Transverse colon (tissue), 4 donors: ENCODE results near the gene POMT1. TPM values are rescaled to one million over a fixed set of nuclear protein-coding genes. Genes with fewer than 3 reads are reported as not detected.
A peak's percentile ranks its signal among the peaks of the same experiment; 100 is the strongest.

Experiments used
- DNase-seq: peaks from one replicate; pipeline ENCODE4 v3.0.0-alpha.2; 2019
- H3K27ac ChIP-seq, 4 donors: fragments of 200-600 bp; sonication (generic); 2 replicates each; pipeline ENCODE4 v1.5.1; 2016 to 2018; ENCODE audit warnings: inconsistent platforms in 4 of 4
- H3K27me3 ChIP-seq: fragments of 200-600 bp; sonication (generic); 2 replicates; pipeline ENCODE4 v1.5.1; 2017; ENCODE audit warnings: inconsistent platforms
- H3K36me3 ChIP-seq, 4 donors: fragments of 200-600 bp; sonication (generic); 2 replicates each; pipeline ENCODE4 v1.5.1; 2017 to 2019; ENCODE audit warnings: inconsistent platforms in 4 of 4
- H3K4me1 ChIP-seq, 4 donors: fragments of 200-600 bp; sonication (generic); 2 replicates each; pipeline ENCODE4 v1.5.1; 2017 to 2020; ENCODE audit warnings: inconsistent platforms in 4 of 4
- H3K4me3 ChIP-seq, 4 donors: fragments of 200-600 bp; sonication (generic); 1 replicate in 1 of 4; 2 replicates in 3 of 4; pipeline versions ENCODE4 v1.5.1 to v1.6.1; 2017 to 2019; ENCODE audit warnings: inconsistent platforms in 4 of 4
- H3K9me3 ChIP-seq, 2 donors: fragments of 200-600 bp; sonication (generic); 2 replicates each; pipeline ENCODE4 v1.5.1; 2017 to 2019; ENCODE audit warnings: inconsistent platforms in 2 of 2
- EP300 ChIP-seq: sonication (generic); formaldehyde crosslinking; IDR thresholded peaks from one replicate; pipeline ENCODE4 v1.6.1; 2017; ENCODE audit warnings: antibody characterized with exemption, low read depth
- POLR2A ChIP-seq: fragments of 450-650 bp; IDR thresholded peaks from one replicate; pipeline ENCODE4 v1.6.1; 2016; ENCODE audit warnings: antibody characterized with exemption, mild to moderate bottlenecking, moderate library complexity
- POLR2AphosphoS5 ChIP-seq, 3 donors: sonication (generic); formaldehyde crosslinking; IDR thresholded peaks; one replicate each; pipeline ENCODE4 v1.6.1; 2016; ENCODE audit warnings: antibody characterized with exemption in 3 of 3
- WGBS, 2 donors: methylation state at CpG; one replicate each; pipeline ENCODE4 v1.1.5; 2018; ENCODE audit warnings: low coverage in 1 of 2; 5-methylcytosine and 5-hydroxymethylcytosine counted together
- in situ Hi-C, 4 donors: fragments of 200-750 bp; cut with MboI; loops; one replicate each; pipeline versions ENCODE4 v1.15.0 to v1.15.1; 2017; ENCODE audit warnings: low sequenced_read_pairs in 3 of 4, low pct_ligation_motif_present in 1 of 4, low pct_unique_long_range_greater_than_20kb in 1 of 4
- intact Hi-C: fragments of 100-400 bp; cut with DNase I; formaldehyde crosslinking; loops from one replicate; pipeline ENCODE4 v1.15.1; 2023; ENCODE audit warnings: low total_unique reads
- total RNA-seq, 4 donors: library from RNA; depleted of rRNA; stranded (reverse); fragments of >200 nt; gene quantifications; one replicate each; pipeline ENCODE4 v1.1.0, GENCODE V29; 2016
- TF ChIP-seq, protein P1 (sequence below), 5 experiments: fragments of 200-600 bp in 3 of 5; fragments of 450-650 bp in 2 of 5; sonication (generic) in 3 of 5; IDR thresholded peaks; 1 replicate in 2 of 5; 2 replicates in 3 of 5; pipeline ENCODE4 v1.5.1; 2016 to 2017; ENCODE audit warnings: antibody characterized with exemption in 5 of 5, inconsistent platforms in 3 of 5, mild to moderate bottlenecking in 2 of 5, moderate library complexity in 1 of 5

Gene POMT1
- total RNA-seq, 4 donors from 2014 or later, result 37.5 to 178 (median 69.5) TPM

DNA sequence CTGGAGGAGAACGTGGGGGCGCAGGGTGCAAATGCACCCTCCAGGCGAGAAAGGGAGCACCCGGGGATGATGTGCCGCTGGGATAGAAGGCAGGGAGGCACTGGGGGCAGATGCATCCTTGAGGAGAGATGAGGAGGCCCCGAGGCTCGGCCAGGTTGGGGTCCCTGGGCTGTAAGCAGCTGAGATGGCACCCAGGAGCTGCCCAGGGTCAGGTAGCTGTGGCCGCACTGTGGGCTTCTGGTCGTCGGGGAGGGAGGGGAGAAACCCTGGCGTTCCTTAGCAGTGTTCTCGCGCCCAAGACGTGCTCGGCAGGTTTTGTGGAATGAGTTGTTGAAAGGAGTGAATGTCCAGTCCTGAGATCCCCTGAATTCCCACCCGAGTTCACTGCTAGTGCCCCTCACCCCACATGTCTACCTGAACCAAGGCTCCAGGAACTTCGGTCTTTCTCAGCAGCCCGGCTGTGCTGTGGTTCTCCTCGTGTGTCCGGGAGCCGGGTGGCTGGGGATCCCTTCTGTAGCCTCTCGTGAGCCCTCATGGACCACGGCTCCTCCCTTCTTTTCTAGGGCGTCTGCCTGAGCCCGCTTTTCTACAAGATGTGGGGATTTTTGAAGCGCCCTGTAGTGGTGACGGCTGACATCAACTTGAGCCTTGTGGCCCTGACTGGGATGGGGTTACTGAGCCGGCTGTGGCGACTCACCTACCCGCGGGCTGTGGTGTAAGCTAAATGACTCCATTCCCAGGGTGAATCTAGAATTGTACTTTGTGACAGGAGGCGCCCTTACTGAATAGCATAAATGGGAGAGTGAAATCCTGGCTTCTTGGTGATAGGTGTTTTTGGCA is 1.1 kb downstream of the POMT1 start:
- H3K4me3 ChIP-seq, result peak overlapping the region; percentile 67 to 89 (median 79)
- peak; percentile 18 for DNase-seq
- intact Hi-C loops (no loop called here), in situ Hi-C loops (no loop called here)
- H3K4me1 ChIP-seq, result peaks cover 9 to 25% (median 16%) of the 10 kb centered on the region in 4 donors
- H3K27ac ChIP-seq, result peak overlapping the region; percentile 74 to 87 (median 82)
- WGBS, 2 donors, result 22% methylated on average over 32 of the region's 32 CpGs; no CpG with 5 or more reads in 1 of the 2 donors
- no peaks in the 10 kb centered on the region for H3K27me3 ChIP-seq
- no peaks in the 10 kb centered on the region for H3K9me3 ChIP-seq
- no peak for TF ChIP-seq POLR2A
- no peak for TF ChIP-seq POLR2AphosphoS5 (IDR thresholded peaks at IDR 0.05)
- no peak for TF ChIP-seq EP300
- TF ChIP-seq, protein P1, sequence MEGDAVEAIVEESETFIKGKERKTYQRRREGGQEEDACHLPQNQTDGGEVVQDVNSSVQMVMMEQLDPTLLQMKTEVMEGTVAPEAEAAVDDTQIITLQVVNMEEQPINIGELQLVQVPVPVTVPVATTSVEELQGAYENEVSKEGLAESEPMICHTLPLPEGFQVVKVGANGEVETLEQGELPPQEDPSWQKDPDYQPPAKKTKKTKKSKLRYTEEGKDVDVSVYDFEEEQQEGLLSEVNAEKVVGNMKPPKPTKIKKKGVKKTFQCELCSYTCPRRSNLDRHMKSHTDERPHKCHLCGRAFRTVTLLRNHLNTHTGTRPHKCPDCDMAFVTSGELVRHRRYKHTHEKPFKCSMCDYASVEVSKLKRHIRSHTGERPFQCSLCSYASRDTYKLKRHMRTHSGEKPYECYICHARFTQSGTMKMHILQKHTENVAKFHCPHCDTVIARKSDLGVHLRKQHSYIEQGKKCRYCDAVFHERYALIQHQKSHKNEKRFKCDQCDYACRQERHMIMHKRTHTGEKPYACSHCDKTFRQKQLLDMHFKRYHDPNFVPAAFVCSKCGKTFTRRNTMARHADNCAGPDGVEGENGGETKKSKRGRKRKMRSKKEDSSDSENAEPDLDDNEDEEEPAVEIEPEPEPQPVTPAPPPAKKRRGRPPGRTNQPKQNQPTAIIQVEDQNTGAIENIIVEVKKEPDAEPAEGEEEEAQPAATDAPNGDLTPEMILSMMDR (IDR thresholded peaks at IDR 0.05), result no peak
- H3K36me3 ChIP-seq, result no peaks in the 10 kb centered on the region

DNA sequence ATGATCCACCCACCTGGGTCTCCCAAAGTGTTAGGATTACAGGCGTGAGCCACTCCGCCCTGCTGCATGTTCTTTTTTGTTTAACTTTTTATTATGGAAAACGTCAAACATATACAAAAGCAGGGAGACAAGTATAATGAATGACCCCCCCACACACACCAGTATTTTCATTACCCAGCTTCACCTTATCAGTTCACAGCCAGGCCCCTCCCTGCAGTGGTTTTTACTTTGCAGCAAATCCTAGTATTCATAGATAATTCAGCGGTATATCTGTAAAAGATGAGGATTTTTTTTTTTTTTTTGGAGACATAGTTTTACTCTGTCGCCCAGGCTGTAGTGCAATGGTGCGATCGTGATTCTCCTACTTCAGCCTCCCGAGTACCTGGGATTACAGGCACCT is 2.3 kb downstream of the POMT1 start:
- no peak overlapping the region for H3K27ac ChIP-seq
- H3K4me1 ChIP-seq, result peaks cover 9 to 25% (median 16%) of the 10 kb centered on the region in 4 donors
- no peaks in the 10 kb centered on the region for H3K27me3 ChIP-seq
- TF ChIP-seq EP300, result no peak
- TF ChIP-seq POLR2AphosphoS5 (IDR thresholded peaks at IDR 0.05), result no peak
- TF ChIP-seq POLR2A, result no peak
- TF ChIP-seq, protein P1 (IDR thresholded peaks at IDR 0.05), result no peak
- intact Hi-C loops, result no loop called here
- in situ Hi-C loops, result no loop called here
- no peak for DNase-seq
- H3K9me3 ChIP-seq, result no peaks in the 10 kb centered on the region
- WGBS, 2 donors, result 88 to 91% methylated on average over 8 of the region's 8 CpGs
- peaks cover 0 to 3% (median 1%) of the 10 kb centered on the region in 4 donors for H3K36me3 ChIP-seq
- H3K4me3 ChIP-seq, result no peak overlapping the region

DNA sequence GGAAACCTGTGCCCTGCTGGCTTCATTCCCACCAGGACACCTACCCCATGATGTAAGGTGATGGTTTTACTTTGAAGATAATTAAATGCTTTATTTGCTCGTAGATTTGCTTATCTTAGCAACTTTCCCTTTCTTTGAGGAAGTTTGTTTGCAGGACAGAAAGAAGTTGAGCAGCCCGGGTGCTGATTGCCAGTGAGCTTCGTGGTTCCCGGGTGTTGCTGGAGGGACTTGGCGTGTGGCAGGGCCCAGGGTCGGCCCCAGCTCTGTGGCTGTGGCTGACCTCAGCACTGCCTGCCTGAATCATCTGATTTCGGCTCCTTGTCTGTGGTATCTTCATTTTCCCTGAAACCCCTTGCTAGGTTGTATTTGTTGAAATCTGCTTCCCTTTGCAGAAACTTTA is 8.7 kb downstream of the POMT1 start:
- no peaks in the 10 kb centered on the region for H3K9me3 ChIP-seq
- intact Hi-C loops, result no loop called here
- WGBS, 2 donors, result 61 to 100% methylated on average over 1 to 7 of the region's 7 CpGs
- in situ Hi-C loops, result no loop called here
- H3K27ac ChIP-seq, result no peak overlapping the region
- H3K4me3 ChIP-seq, result no peak overlapping the region
- H3K27me3 ChIP-seq, result no peaks in the 10 kb centered on the region
- no peaks in the 10 kb centered on the region for H3K4me1 ChIP-seq
- H3K36me3 ChIP-seq, result peaks cover 0 to 34% (median 9%) of the 10 kb centered on the region in 4 donors
- DNase-seq, result no peak
- TF ChIP-seq POLR2A (no peak), POLR2AphosphoS5 (IDR thresholded peaks at IDR 0.05) (no peak), EP300 (no peak)
- TF ChIP-seq, protein P1 (IDR thresholded peaks at IDR 0.05), result no peak

DNA sequence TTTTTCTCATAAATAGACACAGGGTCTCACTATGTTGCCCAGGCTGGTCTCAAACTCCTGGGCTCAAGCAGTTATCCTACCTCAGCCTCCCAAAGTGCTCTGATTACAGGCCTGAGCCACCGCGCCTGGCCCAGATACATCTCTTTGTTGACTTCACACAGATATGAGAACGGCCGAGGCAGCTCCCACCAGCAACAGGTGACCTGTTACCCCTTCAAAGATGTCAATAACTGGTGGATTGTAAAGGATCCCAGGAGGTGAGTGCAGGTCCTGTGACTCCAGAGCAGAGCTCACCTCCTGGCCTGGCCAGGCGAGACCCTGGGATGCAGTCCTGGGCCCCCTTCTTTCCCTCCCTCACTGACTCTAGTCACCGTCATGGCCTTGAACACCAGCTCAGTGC is 9.2 kb downstream of the POMT1 start:
- TF ChIP-seq EP300 (no peak), POLR2AphosphoS5 (IDR thresholded peaks at IDR 0.05) (no peak), POLR2A (no peak)
- TF ChIP-seq, protein P1 (IDR thresholded peaks at IDR 0.05), result no peak
- DNase-seq, result no peak
- H3K36me3 ChIP-seq, result peaks cover 0 to 36% (median 12%) of the 10 kb centered on the region in 4 donors
- 94 to 100% methylated on average over 3 to 6 of the region's 6 CpGs for WGBS, 2 donors
- no peaks in the 10 kb centered on the region for H3K4me1 ChIP-seq
- no peaks in the 10 kb centered on the region for H3K9me3 ChIP-seq
- intact Hi-C loops, result no loop called here
- H3K27me3 ChIP-seq, result no peaks in the 10 kb centered on the region
- in situ Hi-C loops, result no loop called here
- H3K4me3 ChIP-seq, result no peak overlapping the region
- no peak overlapping the region for H3K27ac ChIP-seq
